Measurements from ENCODE around the gene PRKG1.

PRKG1 gene

GRCh38 chr10:51311228-51311627, 236.9 kb downstream of the PRKG1 start:
- Histone ChIP-seq H3K9ac (ENCODE audit: low read depth, low read length, poor library complexity, severe bottlenecking) (no peak overlapping the region), H3K9me2 (replicated peaks; ENCODE audit: low read depth, low read length) (0 out of 2 replicates have a peak, but pooled peaks cover 6% of the 10 kb centered on the region), H3F3A (ENCODE audit: low read depth) (no peaks in the 10 kb centered on the region), H4K20me1 (ENCODE audit: insufficient read depth, low read length, poor library complexity, severe bottlenecking) (no peaks in the 10 kb centered on the region), H3K4me1 (ENCODE audit: insufficient read depth, low read length, poor library complexity, severe bottlenecking) (no peaks in the 10 kb centered on the region), H3K27me3 (ENCODE audit: insufficient read depth, low read length, poor library complexity, severe bottlenecking) (no peaks in the 10 kb centered on the region), H3K79me2 (ENCODE audit: insufficient read depth, low read length) (no peaks in the 10 kb centered on the region), H3K4me2 (ENCODE audit: low read depth, low read length, poor library complexity, severe bottlenecking) (no peak overlapping the region), H3K4me3 (ENCODE audit: low read length, poor library complexity, severe bottlenecking) (no peak overlapping the region), H3K9me3 (ENCODE audit: insufficient read depth, low read depth, low read length) (no peaks in the 10 kb centered on the region), H2AFZ (ENCODE audit: low read length) (no peak overlapping the region), H3K36me3 (ENCODE audit: insufficient read depth, low read length) (no peaks in the 10 kb centered on the region)
- TF ChIP-seq EZH2phosphoT487 (IDR thresholded peaks at IDR 0.05; ENCODE audit: borderline replicate concordance) (no peak), CTCF (conservative IDR thresholded peaks at IDR 0.05; ENCODE audit: low read length) (no peak)

GRCh38 chr10:51312817-51313216, 238.5 kb downstream of the PRKG1 start:
- Histone ChIP-seq H3K79me2 (ENCODE audit: insufficient read depth, low read length) (no peaks in the 10 kb centered on the region), H3K4me2 (ENCODE audit: low read depth, low read length, poor library complexity, severe bottlenecking) (no peak overlapping the region), H3K9me3 (ENCODE audit: insufficient read depth, low read depth, low read length) (no peaks in the 10 kb centered on the region), H3K27me3 (ENCODE audit: insufficient read depth, low read length, poor library complexity, severe bottlenecking) (no peaks in the 10 kb centered on the region), H3F3A (ENCODE audit: low read depth) (no peaks in the 10 kb centered on the region), H3K9ac (ENCODE audit: low read depth, low read length, poor library complexity, severe bottlenecking) (no peak overlapping the region), H3K36me3 (ENCODE audit: insufficient read depth, low read length) (no peaks in the 10 kb centered on the region), H3K4me3 (ENCODE audit: low read length, poor library complexity, severe bottlenecking) (no peak overlapping the region), H3K9me2 (replicated peaks; ENCODE audit: low read depth, low read length) (0 out of 2 replicates have a peak, but pooled peaks cover 6% of the 10 kb centered on the region), H2AFZ (ENCODE audit: low read length) (no peak overlapping the region), H3K4me1 (ENCODE audit: insufficient read depth, low read length, poor library complexity, severe bottlenecking) (no peaks in the 10 kb centered on the region), H4K20me1 (ENCODE audit: insufficient read depth, low read length, poor library complexity, severe bottlenecking) (no peaks in the 10 kb centered on the region)
- no peak for TF ChIP-seq EZH2phosphoT487 (IDR thresholded peaks at IDR 0.05; ENCODE audit: borderline replicate concordance)
- TF ChIP-seq CTCF (conservative IDR thresholded peaks at IDR 0.05; ENCODE audit: low read length), result no peak

- no peaks in the 10 kb centered on the region for H3K79me2 ChIP-seq (ENCODE audit: insufficient read depth, low read length)
- TF ChIP-seq CTCF (conservative IDR thresholded peaks at IDR 0.05; ENCODE audit: low read length) (no peak), EZH2phosphoT487 (IDR thresholded peaks at IDR 0.05; ENCODE audit: borderline replicate concordance) (no peak)
These were observed 239.0 kb downstream of the PRKG1 start for GRCh38 chr10:51313251-51313650.

More at GRCh38 chr10:51313251-51313650, 239.0 kb downstream of the PRKG1 start:
- H3K9ac ChIP-seq (ENCODE audit: low read depth, low read length, poor library complexity, severe bottlenecking), result no peak overlapping the region
- H3K9me3 ChIP-seq (ENCODE audit: insufficient read depth, low read depth, low read length), result no peaks in the 10 kb centered on the region
- H4K20me1 ChIP-seq (ENCODE audit: insufficient read depth, low read length, poor library complexity, severe bottlenecking), result no peaks in the 10 kb centered on the region
- H3K4me2 ChIP-seq (ENCODE audit: low read depth, low read length, poor library complexity, severe bottlenecking), result no peak overlapping the region
- no peak overlapping the region for H3K4me3 ChIP-seq (ENCODE audit: low read length, poor library complexity, severe bottlenecking)
- no peaks in the 10 kb centered on the region for H3K27me3 ChIP-seq (ENCODE audit: insufficient read depth, low read length, poor library complexity, severe bottlenecking)
- H3K36me3 ChIP-seq (ENCODE audit: insufficient read depth, low read length), result no peaks in the 10 kb centered on the region
- H3F3A ChIP-seq (ENCODE audit: low read depth), result no peaks in the 10 kb centered on the region
- 0 out of 2 replicates have a peak, but pooled peaks cover 3% of the 10 kb centered on the region for H3K9me2 ChIP-seq (replicated peaks; ENCODE audit: low read depth, low read length)
- H2AFZ ChIP-seq (ENCODE audit: low read length), result no peak overlapping the region
- H3K4me1 ChIP-seq (ENCODE audit: insufficient read depth, low read length, poor library complexity, severe bottlenecking), result no peaks in the 10 kb centered on the region

Data from Loucy (cell line).